Kidney (tissue), 22 donors: ENCODE data around the gene RETREG1. TPM values are rescaled to one million over a fixed set of nuclear protein-coding genes. Genes with fewer than 3 reads are reported as not detected.

Experiments used
- DNase-seq, 5 donors: peaks; one replicate each; pipeline ENCODE4 v3.0.0-alpha.2; 2013 to 2020
- FAIRE-seq: peaks from 2 replicates; lab custom pipeline; 2012; peaks lifted over from hg19 to GRCh38; lab: Jason Lieb, UNC
- H3K27ac ChIP-seq, 2 donors: one replicate each; pipeline ENCODE4 v1.7.0; 2013; ENCODE audit warnings: low read depth in 2 of 2, low read length in 2 of 2, inconsistent platforms in 1 of 2
- H3K27me3 ChIP-seq: one replicate; pipeline ENCODE4 v1.7.1; 2013; ENCODE audit warnings: low read length, inconsistent platforms; ENCODE audit not compliant: control insufficient read depth, insufficient read depth
- H3K36me3 ChIP-seq, 3 donors: one replicate each; pipeline versions ENCODE4 v1.7.0 to v1.7.1; 2013; ENCODE audit warnings: low read length in 3 of 3, control low read depth in 1 of 3, inconsistent platforms in 1 of 3; ENCODE audit not compliant: insufficient read depth in 3 of 3, control insufficient read depth in 2 of 3
- H3K4me1 ChIP-seq, 3 donors: one replicate each; pipeline versions ENCODE4 v1.7.0 to v1.7.1; 2013; ENCODE audit warnings: low read length in 3 of 3, inconsistent platforms in 1 of 3, low read depth in 1 of 3; ENCODE audit not compliant: control insufficient read depth in 2 of 3, insufficient read depth in 2 of 3
- H3K4me3 ChIP-seq, 3 donors: one replicate each; pipeline versions ENCODE4 v1.7.0 to v1.8.1; 2013; ENCODE audit warnings: low read length in 3 of 3, control low read depth in 1 of 3, inconsistent platforms in 1 of 3
- H3K9ac ChIP-seq, 3 donors: one replicate each; pipeline versions ENCODE4 v1.7.0 to v1.7.1; 2013; ENCODE audit warnings: low read length in 3 of 3, control low read depth in 1 of 3, inconsistent platforms in 1 of 3
- H3K9me3 ChIP-seq, 3 donors: one replicate each; pipeline versions ENCODE4 v1.7.0 to v1.7.1; 2013; ENCODE audit warnings: low read length in 3 of 3, control low read depth in 1 of 3, inconsistent platforms in 1 of 3; ENCODE audit not compliant: control insufficient read depth in 2 of 3, insufficient read depth in 1 of 3
- CTCF ChIP-seq: IDR thresholded peaks from 3 replicates; pipeline ENCODE4 v1.5.1; 2012; ENCODE audit warnings: mild to moderate bottlenecking, moderate library complexity, borderline replicate concordance; ENCODE audit not compliant: insufficient read depth; ENCODE audit errors: extremely low read depth
- intact Hi-C: fragments of 100-400 bp; cut with DNase I; formaldehyde crosslinking; loops from one replicate; pipeline ENCODE4 v1.11.1; 2022
- long read RNA-seq, 10 donors: library from polyadenylated mRNA in 1 of 10; unstranded in 1 of 10; transcript quantifications; one replicate each; pipeline ENCODE4 v2.0.0 and lab custom pipeline, GENCODE V29; 2021 to 2026
- polyA plus RNA-seq: library from polyadenylated mRNA; stranded (reverse); fragments of 350-450 nt; fragmentation: Illumina TruSeq; extraction: RNeasy Lipid Tissue Mini Kit (QIAGEN cat#74804); gene quantifications from one replicate; pipeline ENCODE4 v1.2.3, GENCODE V29; 2014; ENCODE audit warnings: low read depth, low replicate concordance; ENCODE audit not compliant: insufficient read depth
- total RNA-seq: library from RNA; stranded (reverse); fragmentation: NEBNext Ultra II Directional; extraction: Animal tissue kit (Norgen Biotek cat#: 25700); gene quantifications from one replicate; pipeline ENCODE4 v1.2.1, GENCODE V29; 2021
- donor health status: control.
- donor health status: control.
- donor health status: control.
- donor health status: control.
- donor health status: control.
- donor health status: DM: yes; HTN: yes; CAD: no.
- donor health status: Normal renal cell carcinoma (clear cell type).

The RETREG1 gene
- total RNA-seq = 104 TPM
- 53.6 TPM for polyA plus RNA-seq
- long read RNA-seq, donor 1, transcript RETREG1-201 (9 exons, 3,268 nt) = major isoform, 13 of 14 reads
- long read RNA-seq, donor 1, partial matches to known transcripts = 0 of 14 reads
- long read RNA-seq, donor 1, other reads (novel, unspliced or antisense) = 0 of 14 reads
- long read RNA-seq, donor 2, transcript RETREG1-201 (9 exons, 3,268 nt) = major isoform, 11 of 20 reads
- long read RNA-seq, donor 2, partial matches to known transcripts = 9 of 20 reads
- long read RNA-seq, donor 2, other reads (novel, unspliced or antisense) = 0 of 20 reads
- long read RNA-seq, donor 3, transcript RETREG1-201 (9 exons, 3,268 nt) = major isoform, 23 of 25 reads
- long read RNA-seq, donor 3, partial matches to known transcripts = 0 of 25 reads
- long read RNA-seq, donor 3, other reads (novel, unspliced or antisense) = 0 of 25 reads
- long read RNA-seq, donor 4, transcript RETREG1-201 (9 exons, 3,268 nt) = major isoform, 17 of 20 reads
- long read RNA-seq, donor 4, partial matches to known transcripts = 0 of 20 reads
- long read RNA-seq, donor 4, other reads (novel, unspliced or antisense) = 0 of 20 reads
- long read RNA-seq, donor 5 = 0 reads
- long read RNA-seq, donor 6, transcript RETREG1-201 (9 exons, 3,268 nt) = major isoform, 9 of 20 reads
- long read RNA-seq, donor 6, partial matches to known transcripts = 9 of 20 reads
- long read RNA-seq, donor 6, other reads (novel, unspliced or antisense) = 0 of 20 reads
- long read RNA-seq, donor 7, transcript RETREG1-202 (7 exons, 3,145 nt) = minor isoform, 26 of 92 reads
- long read RNA-seq, donor 7, transcript RETREG1-201 (9 exons, 3,268 nt) = major isoform, 53 of 92 reads
- long read RNA-seq, donor 7, partial matches to known transcripts = 2 of 92 reads
- long read RNA-seq, donor 7, other reads (novel, unspliced or antisense) = 8 of 92 reads
- long read RNA-seq, donor 8, transcript RETREG1-201 (9 exons, 3,268 nt) = major isoform, 14 of 23 reads
- long read RNA-seq, donor 8, partial matches to known transcripts = 7 of 23 reads
- long read RNA-seq, donor 8, other reads (novel, unspliced or antisense) = 0 of 23 reads
- long read RNA-seq, donor 9, transcript RETREG1-201 (9 exons, 3,268 nt) = major isoform, 5 of 5 reads
- long read RNA-seq, donor 9, partial matches to known transcripts = 0 of 5 reads
- long read RNA-seq, donor 9, other reads (novel, unspliced or antisense) = 0 of 5 reads
- long read RNA-seq, donor 10, transcript RETREG1-201 (9 exons, 3,268 nt) = major isoform, 11 of 11 reads
- long read RNA-seq, donor 10, partial matches to known transcripts = 0 of 11 reads
- long read RNA-seq, donor 10, other reads (novel, unspliced or antisense) = 0 of 11 reads

GRCh38 chr5:16616536-16617273, at the start of gene RETREG1:
RETREG1 (minus strand) TSS chr5:16616997; CDS start chr5:16616971, 26 bp downstream.
- Histone ChIP-seq H3K4me3 (peak within 1 kb of the TSS; percentile 57 to 80 (median 66)), H3K27me3 (no peaks in the 10 kb centered on the region), H3K9me3 (no peaks in the 10 kb centered on the region), H3K36me3 (no peaks in the 10 kb centered on the region), H3K9ac (peak within 1 kb of the TSS; percentile 48 to 73 (median 63)), H3K27ac (peak within 1 kb of the TSS; percentile 40 to 60), H3K4me1 (peaks cover 0 to 8% (median 0%) of the 10 kb centered on the region in 3 donors)
- FAIRE-seq (no peak), DNase-seq (peak; percentile 49 to 90 (median 71))
- intact Hi-C loops = no loop called here
- TF ChIP-seq CTCF = no peak

GRCh38 chr5:16666130-16666882, 49.5 kb upstream of the RETREG1 start:
- no peak for TF ChIP-seq CTCF
- no peak for FAIRE-seq
- no peaks in the 10 kb centered on the region for H3K27me3 ChIP-seq
- DNase-seq = peak in 4 of 5 donors; percentile 58 to 81 (median 78)
- no peak overlapping the region for H3K9ac ChIP-seq
- peaks cover 0 to 11% (median 6%) of the 10 kb centered on the region in 3 donors for H3K4me1 ChIP-seq
- no peaks in the 10 kb centered on the region for H3K9me3 ChIP-seq
- peaks cover 0 to 27% (median 5%) of the 10 kb centered on the region in 3 donors for H3K36me3 ChIP-seq
- intact Hi-C loops = no loop called here
- H3K27ac ChIP-seq = peak overlapping the region; percentile 3 to 42
- H3K4me3 ChIP-seq = peak overlapping the region in 2 of 3 donors; percentile 45 to 51
